Neural progenitor cell (in vitro differentiated cells): ENCODE results near the gene ANKS3. TPM values are rescaled to one million over a fixed set of nuclear protein-coding genes. Genes with fewer than 3 reads are reported as not detected.

Source experiments
- DNase-seq: peaks from one replicate; pipeline ENCODE4 v3.0.0-alpha.2; 2016; ENCODE audit warnings: low spot score
- H2AFZ ChIP-seq: fragments of 200-600 bp; sonication (generic); replicated peaks from 2 replicates; pipeline ENCODE4 v1.6.1; 2016; ENCODE audit warnings: antibody characterized with exemption
- H3F3A ChIP-seq: fragments of 200-600 bp; sonication (generic); 2 replicates; pipeline ENCODE4 v1.6.1; 2016; ENCODE audit warnings: antibody characterized with exemption, low read depth
- H3K27ac ChIP-seq: fragments of 200-600 bp; sonication (generic); 2 replicates; pipeline ENCODE4 v1.5.1; 2016; ENCODE audit warnings: mild to moderate bottlenecking
- H3K27me3 ChIP-seq: fragments of 200-600 bp; sonication (generic); 2 replicates; pipeline ENCODE4 v1.6.1; 2016; ENCODE audit warnings: mild to moderate bottlenecking, moderate library complexity
- H3K36me3 ChIP-seq: fragments of 200-600 bp; sonication (generic); 2 replicates; pipeline ENCODE4 v1.5.1; 2016
- H3K4me1 ChIP-seq: fragments of 200-600 bp; sonication (generic); 2 replicates; pipeline ENCODE4 v1.6.1; 2016; ENCODE audit warnings: mixed run types
- H3K4me2 ChIP-seq: fragments of 200-600 bp; sonication (generic); 2 replicates; pipeline ENCODE4 v1.6.1; 2016
- H3K4me3 ChIP-seq: fragments of 200-600 bp; sonication (generic); 2 replicates; pipeline ENCODE4 v1.5.1; 2016
- H3K79me2 ChIP-seq: fragments of 200-600 bp; sonication (generic); 2 replicates; pipeline ENCODE4 v1.6.1; 2016; ENCODE audit warnings: low read depth
- H3K9ac ChIP-seq: fragments of 200-600 bp; sonication (generic); 2 replicates; pipeline ENCODE4 v1.6.1; 2016
- H3K9me3 ChIP-seq: fragments of 200-600 bp; sonication (generic); 2 replicates; pipeline ENCODE4 v1.5.1; 2016; ENCODE audit warnings: low read depth
- H4K20me1 ChIP-seq: fragments of 200-600 bp; sonication (generic); 2 replicates; pipeline ENCODE4 v1.6.1; 2016; ENCODE audit warnings: low read depth
- H3K27ac Mint-ChIP-seq: 3 replicates; pipeline ENCODE4 v1.8.0; 2021; ENCODE audit warnings: mixed read lengths
- H3K27me3 Mint-ChIP-seq: 2 replicates; pipeline ENCODE4 v1.8.0; 2022; ENCODE audit warnings: low read depth, mild to moderate bottlenecking, inconsistent platforms, moderate library complexity, mixed read lengths; ENCODE audit not compliant: insufficient read depth
- H3K36me3 Mint-ChIP-seq: 3 replicates; pipeline ENCODE4 v1.8.0; 2021; ENCODE audit warnings: mixed read lengths
- H3K4me1 Mint-ChIP-seq: 3 replicates; pipeline ENCODE4 v1.8.0; 2021; ENCODE audit warnings: mixed read lengths
- H3K4me3 Mint-ChIP-seq: 3 replicates; pipeline ENCODE4 v1.8.0; 2021; ENCODE audit warnings: mild to moderate bottlenecking, moderate library complexity, mixed read lengths
- H3K9me3 Mint-ChIP-seq: 3 replicates; pipeline ENCODE4 v1.8.0; 2020; ENCODE audit warnings: mixed read lengths
- EZH2 ChIP-seq: fragments of 200-600 bp; sonication (generic); IDR thresholded peaks from 2 replicates; pipeline ENCODE4 v1.6.1; 2017; ENCODE audit warnings: antibody characterized with exemption, mild to moderate bottlenecking, moderate library complexity
- EZH2phosphoT487 ChIP-seq: fragments of 200-600 bp; sonication (generic); IDR thresholded peaks from 2 replicates; pipeline ENCODE4 v1.6.1; 2017; ENCODE audit warnings: antibody characterized with exemption
- total RNA-seq: library from RNA; depleted of rRNA; stranded (reverse); fragments of >200 nt; gene quantifications from 2 replicates; pipeline ENCODE4 v1.2.3, GENCODE V29; 2015; ENCODE audit warnings: low replicate concordance
- TF ChIP-seq, protein P1 (sequence below): fragments of 200-600 bp; sonication (generic); IDR thresholded peaks from 2 replicates; pipeline ENCODE4 v1.5.1; 2017; ENCODE audit warnings: antibody characterized with exemption, mild to moderate bottlenecking

ANKS3 gene
- total RNA-seq, 1 donor from 2014 or later: 20.6 TPM

DNA sequence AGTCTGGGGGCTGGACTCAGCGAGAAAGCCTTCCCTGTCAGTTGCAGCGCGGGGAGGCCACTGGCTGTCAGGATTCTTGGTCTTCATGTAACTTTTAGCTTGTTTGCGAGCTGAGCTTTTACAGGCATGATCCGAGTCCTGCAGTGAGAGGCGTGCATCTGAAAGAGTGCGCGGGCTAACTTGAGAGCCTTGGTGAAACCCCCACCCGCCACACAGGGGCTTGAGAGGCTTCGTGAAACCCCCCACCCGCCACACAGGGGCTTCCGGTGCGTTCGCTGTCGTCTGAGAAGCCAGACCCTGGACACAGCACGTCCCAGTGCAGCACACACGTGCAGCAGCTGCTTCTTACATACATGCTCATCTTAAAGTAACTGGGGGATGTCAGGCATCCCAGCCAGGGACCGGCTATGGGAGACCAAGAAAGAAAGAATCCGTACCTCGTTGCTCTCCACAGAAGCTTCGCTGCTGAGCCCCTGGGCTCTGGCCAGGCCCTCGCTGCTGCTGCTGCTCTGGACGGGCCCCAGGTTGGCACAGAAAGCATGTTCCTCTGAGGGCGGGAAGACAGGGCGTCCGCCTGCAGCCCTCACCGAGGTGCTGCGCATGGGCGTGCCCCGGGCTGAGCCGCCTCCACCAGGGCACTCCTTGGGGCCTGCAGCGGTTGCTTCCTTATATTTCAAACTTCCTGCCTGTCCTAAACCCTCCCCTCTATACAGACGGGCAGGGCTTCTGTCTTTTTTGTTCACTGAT lies 32.9 kb downstream of the ANKS3 start:
- Mint-ChIP-seq H3K4me1 (no peaks in the 10 kb centered on the region), H3K27ac (no peak overlapping the region), H3K9me3 (no peaks in the 10 kb centered on the region), H3K4me3 (no peak overlapping the region), H3K27me3 (no peaks in the 10 kb centered on the region), H3K36me3 (peaks cover 11% of the 10 kb centered on the region)
- H3K4me3 ChIP-seq: no peak overlapping the region
- no peak overlapping the region for H3K9ac ChIP-seq
- no peaks in the 10 kb centered on the region for H3K9me3 ChIP-seq
- no peaks in the 10 kb centered on the region for H3F3A ChIP-seq
- no peak for TF ChIP-seq EZH2phosphoT487
- TF ChIP-seq, protein P1, sequence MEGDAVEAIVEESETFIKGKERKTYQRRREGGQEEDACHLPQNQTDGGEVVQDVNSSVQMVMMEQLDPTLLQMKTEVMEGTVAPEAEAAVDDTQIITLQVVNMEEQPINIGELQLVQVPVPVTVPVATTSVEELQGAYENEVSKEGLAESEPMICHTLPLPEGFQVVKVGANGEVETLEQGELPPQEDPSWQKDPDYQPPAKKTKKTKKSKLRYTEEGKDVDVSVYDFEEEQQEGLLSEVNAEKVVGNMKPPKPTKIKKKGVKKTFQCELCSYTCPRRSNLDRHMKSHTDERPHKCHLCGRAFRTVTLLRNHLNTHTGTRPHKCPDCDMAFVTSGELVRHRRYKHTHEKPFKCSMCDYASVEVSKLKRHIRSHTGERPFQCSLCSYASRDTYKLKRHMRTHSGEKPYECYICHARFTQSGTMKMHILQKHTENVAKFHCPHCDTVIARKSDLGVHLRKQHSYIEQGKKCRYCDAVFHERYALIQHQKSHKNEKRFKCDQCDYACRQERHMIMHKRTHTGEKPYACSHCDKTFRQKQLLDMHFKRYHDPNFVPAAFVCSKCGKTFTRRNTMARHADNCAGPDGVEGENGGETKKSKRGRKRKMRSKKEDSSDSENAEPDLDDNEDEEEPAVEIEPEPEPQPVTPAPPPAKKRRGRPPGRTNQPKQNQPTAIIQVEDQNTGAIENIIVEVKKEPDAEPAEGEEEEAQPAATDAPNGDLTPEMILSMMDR: no peak
- no peak for TF ChIP-seq EZH2
- no peaks in the 10 kb centered on the region for H3K27me3 ChIP-seq
- no peaks in the 10 kb centered on the region for H3K4me1 ChIP-seq
- no peak overlapping the region for H2AFZ ChIP-seq
- H3K79me2 ChIP-seq: no peaks in the 10 kb centered on the region
- no peak for DNase-seq
- no peak overlapping the region for H3K27ac ChIP-seq
- no peaks in the 10 kb centered on the region for H4K20me1 ChIP-seq
- no peak overlapping the region for H3K4me2 ChIP-seq
- no peaks in the 10 kb centered on the region for H3K36me3 ChIP-seq

DNA sequence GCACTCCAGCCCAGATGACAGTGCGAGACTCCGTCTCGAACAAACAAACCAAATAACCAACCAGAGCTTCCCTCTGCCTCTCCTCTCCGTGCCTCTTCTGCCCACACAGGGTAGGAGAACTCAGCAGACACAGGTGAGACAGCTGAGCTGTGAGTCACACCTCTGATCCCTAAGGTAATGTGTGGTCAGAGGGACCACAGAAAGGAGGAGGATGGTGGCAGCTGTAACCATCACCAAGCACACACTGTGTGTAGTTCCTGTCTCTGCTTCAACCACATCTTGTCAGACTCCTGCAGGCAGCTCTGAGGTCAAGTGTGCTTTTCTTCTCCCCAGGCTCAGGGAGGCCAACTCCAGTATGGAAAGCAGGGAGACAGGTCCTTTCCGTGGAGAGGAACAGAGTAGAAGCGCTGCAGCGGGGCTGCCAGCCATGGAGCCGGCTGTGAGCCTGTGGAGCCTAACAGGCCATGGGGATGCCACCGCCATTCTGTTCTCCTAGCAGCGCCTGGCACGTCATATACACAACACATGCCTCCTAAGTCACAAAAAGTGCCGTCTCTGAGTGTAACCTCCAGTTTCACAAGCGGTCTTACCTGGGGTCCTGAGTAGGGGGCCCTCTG lies 33.6 kb downstream of the ANKS3 start:
- Histone ChIP-seq H3K4me3 (no peak overlapping the region), H3K27me3 (no peaks in the 10 kb centered on the region), H3K27ac (no peak overlapping the region), H3K4me2 (no peak overlapping the region), H3K79me2 (no peaks in the 10 kb centered on the region), H2AFZ (no peak overlapping the region), H3F3A (peaks cover 1% of the 10 kb centered on the region), H4K20me1 (peaks cover under 1% of the 10 kb centered on the region), H3K9me3 (no peaks in the 10 kb centered on the region), H3K36me3 (no peaks in the 10 kb centered on the region), H3K4me1 (no peaks in the 10 kb centered on the region), H3K9ac (no peak overlapping the region)
- Mint-ChIP-seq H3K27me3 (no peaks in the 10 kb centered on the region), H3K4me1 (no peaks in the 10 kb centered on the region), H3K9me3 (no peaks in the 10 kb centered on the region), H3K27ac (no peak overlapping the region), H3K36me3 (peaks cover 11% of the 10 kb centered on the region), H3K4me3 (no peak overlapping the region)
- TF ChIP-seq, protein P1: no peak
- TF ChIP-seq EZH2phosphoT487: no peak
- TF ChIP-seq EZH2: no peak
- no peak for DNase-seq

DNA sequence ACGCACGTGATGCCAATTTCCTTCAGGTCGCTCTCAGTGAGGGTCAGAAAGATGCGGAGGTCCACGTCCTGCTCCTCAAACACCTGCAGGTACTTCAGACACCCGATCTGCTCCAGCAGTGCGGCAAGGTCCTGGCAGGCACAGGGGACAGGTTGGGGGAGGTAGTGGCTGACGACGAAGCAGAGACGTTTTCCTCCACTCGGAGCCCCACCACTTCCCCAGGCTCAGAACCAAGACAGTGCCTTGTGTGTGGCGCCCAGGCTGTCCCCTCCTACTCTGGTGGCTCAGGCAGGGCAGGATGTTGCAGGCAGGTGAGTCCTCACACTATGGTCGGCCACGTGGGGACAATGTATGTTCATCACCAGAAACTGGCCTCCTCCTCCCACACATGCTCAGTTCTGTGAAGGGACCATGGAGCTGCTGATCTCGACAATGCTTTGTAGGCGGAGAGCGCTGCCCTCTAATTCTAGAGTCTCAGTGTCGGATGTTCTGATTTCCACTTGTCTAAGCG lies 35.0 kb downstream of the ANKS3 start:
- H2AFZ ChIP-seq: no peak overlapping the region
- H3K4me2 ChIP-seq: no peak overlapping the region
- peaks cover 9% of the 10 kb centered on the region for H3F3A ChIP-seq
- no peak overlapping the region for H3K27ac Mint-ChIP-seq
- no peak overlapping the region for H3K9ac ChIP-seq
- TF ChIP-seq, protein P1: no peak
- TF ChIP-seq EZH2: no peak
- TF ChIP-seq EZH2phosphoT487: no peak
- H3K79me2 ChIP-seq: peaks cover 10% of the 10 kb centered on the region
- no peaks in the 10 kb centered on the region for H3K36me3 ChIP-seq
- H3K4me1 ChIP-seq: no peaks in the 10 kb centered on the region
- peaks cover 8% of the 10 kb centered on the region for H3K36me3 Mint-ChIP-seq
- peaks cover 15% of the 10 kb centered on the region for H4K20me1 ChIP-seq
- no peaks in the 10 kb centered on the region for H3K27me3 ChIP-seq
- H3K4me3 Mint-ChIP-seq: no peak overlapping the region
- H3K9me3 ChIP-seq: no peaks in the 10 kb centered on the region
- no peak overlapping the region for H3K4me3 ChIP-seq
- no peaks in the 10 kb centered on the region for H3K4me1 Mint-ChIP-seq
- H3K9me3 Mint-ChIP-seq: no peaks in the 10 kb centered on the region
- H3K27me3 Mint-ChIP-seq: peaks cover 5% of the 10 kb centered on the region
- H3K27ac ChIP-seq: no peak overlapping the region
- no peak for DNase-seq
